Measurements from ENCODE around the gene RAB6D. TPM values are rescaled to one million over a fixed set of nuclear protein-coding genes. Genes with fewer than 3 reads are reported as not detected.
A peak's percentile ranks its signal among the peaks of the same experiment; 100 is the strongest.
"Not testable (repeated sequence)": the region's sequence is repeated elsewhere in the genome, so short reads cannot be mapped to it uniquely, and the experiment has no call there.

Gene RAB6D
- total RNA-seq (2016; rRNA removed; fragmentation: Illumina TruSeq; extraction: Trizol) (not detected in 2 replicates), polyA plus RNA-seq (2011; rRNA removed) (0.01 and 0.03 TPM in 2 replicates), polyA minus RNA-seq (2011; rRNA and poly(A)+ RNA removed; ENCODE audit: low replicate concordance) (not detected in 2 replicates), Bru-seq, nascent RNA (not detected), BruChase-seq, experiment 1, labeled RNA remaining after a 6-hour chase (percentile 16 among the genes with signal in this experiment), BruChase-seq, experiment 2, labeled RNA remaining after a 2-hour chase (not detected)
- total RNA-seq (2016; cell fraction: cytosol; rRNA removed; fragmentation: Illumina TruSeq; extraction: Trizol; ENCODE audit: low read depth) = not detected in 2 replicates
- total RNA-seq (2016; cell fraction: insoluble cytoplasmic fraction; rRNA removed; fragmentation: Illumina TruSeq; extraction: Trizol) = not detected in 2 replicates
- not detected in 2 replicates for total RNA-seq (2016; cell fraction: membrane; rRNA removed; fragmentation: Illumina TruSeq; extraction: Trizol)
- not detected in 2 replicates for total RNA-seq (2016; cell fraction: nucleus; rRNA removed; fragmentation: Illumina TruSeq; extraction: Trizol)
- 0.01 and 0.04 TPM in 2 replicates for polyA plus RNA-seq (2011; cell fraction: cytosol; rRNA removed)
- polyA plus RNA-seq (2011; cell fraction: nucleus; rRNA removed) = not detected in 2 replicates
- 0.16 TPM in 1 of 2 replicates, not detected in the other for polyA plus RNA-seq (2012)
- polyA plus RNA-seq (2016; cell fraction: cytosol; fragmentation: Illumina TruSeq; extraction: Trizol; ENCODE audit: low read depth) = not detected in 2 replicates
- polyA plus RNA-seq (2016; cell fraction: insoluble cytoplasmic fraction; fragmentation: Illumina TruSeq; extraction: Trizol; ENCODE audit: low read depth) = not detected in 2 replicates
- not detected in 2 replicates for polyA plus RNA-seq (2016; cell fraction: membrane; fragmentation: Illumina TruSeq; extraction: Trizol; ENCODE audit: low read depth)
- not detected in 2 replicates for polyA plus RNA-seq (2016; cell fraction: nucleus; fragmentation: Illumina TruSeq; extraction: Trizol; ENCODE audit: insufficient read depth, low read depth)
- polyA minus RNA-seq (2011; cell fraction: cytosol; rRNA and poly(A)+ RNA removed) = not detected in 2 replicates
- polyA minus RNA-seq (2011; cell fraction: nucleus; rRNA and poly(A)+ RNA removed) = not detected in 2 replicates
- long read RNA-seq, experiment 1 = 0 reads
- long read RNA-seq, experiment 2 = 0 reads

DNA sequence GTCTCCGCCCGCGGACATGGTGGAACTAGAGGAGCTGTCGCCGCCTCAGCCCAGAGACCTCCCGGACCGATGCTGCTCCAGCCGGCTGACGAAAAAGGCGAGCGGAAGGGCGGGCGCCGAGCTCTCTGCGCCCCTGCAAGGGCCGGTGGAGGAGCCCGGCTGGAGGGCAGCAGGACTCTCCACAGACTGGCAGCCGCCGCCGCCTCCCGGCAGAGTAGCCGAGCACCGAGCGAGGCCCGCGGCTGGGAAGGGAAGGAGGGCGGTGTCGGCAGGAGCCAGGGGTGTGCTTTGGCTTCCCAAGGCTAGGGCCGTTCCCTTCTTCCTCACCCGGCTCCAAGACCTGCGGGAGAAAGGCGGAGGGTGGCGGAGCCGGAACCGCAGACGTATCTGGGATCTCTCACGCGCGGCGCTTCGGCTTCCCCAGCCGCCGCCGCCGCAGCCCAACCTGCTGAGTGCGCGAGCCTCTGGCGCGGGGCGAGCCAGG lies at the start of gene RAB6D:
RAB6D (minus strand) TSS at position 466 of the 484 bp plus-strand sequence; CDS start at position 18, 448 bp downstream.
- peak within 1 kb of the TSS; percentile 36; the same call in 1 of the 2 replicates for H3K4me2 ChIP-seq (ENCODE audit: low read depth, low read length)
- H3K79me2 ChIP-seq (ENCODE audit: insufficient read depth, low read length); H3K4me1 ChIP-seq (ENCODE audit: insufficient read depth, low read length); FAIRE-seq; CTCF ChIA-PET (ENCODE audit: low intra/inter-chr PET ratio, low total read pairs); DNase-seq (ENCODE audit: low spot score); H2AFZ ChIP-seq (ENCODE audit: low read length); intact Hi-C loops (cut with micrococcal nuclease; ENCODE audit: unreplicated experiment); POLR2A ChIA-PET; BruUV-seq (replicated peaks); H3K27ac ChIP-seq (ENCODE audit: extremely low read length, insufficient read depth, low read length); H3K36me3 ChIP-seq (replicated peaks in 1 of 2; ENCODE audit: control insufficient read depth in 1 of 2, insufficient read depth in 2 of 2, low read length in 2 of 2); H3K9ac ChIP-seq (ENCODE audit: insufficient read depth, low read depth, low read length); H3K9me3 ChIP-seq (ENCODE audit: low read length); in situ Hi-C loops (cut with HindIII; ENCODE audit: extremely low pct_ligation_motif_present, low pct_unique_long_range_greater_than_20kb); H4K20me1 ChIP-seq (ENCODE audit: insufficient read depth, low read length): not testable (repeated sequence)
- H3K4me3 ChIP-seq (replicated peaks in 1 of 3; ENCODE audit: insufficient read depth in 1 of 3, low read depth in 2 of 3, low read length in 3 of 3) = peak within 1 kb of the TSS in 2 of 3 experiments; percentile 16; a peak in 1 of 6 replicates
- 14% methylated on average over 30 of the region's 50 CpGs for WGBS (ENCODE audit: low lambda C conversion rate)
- ATAC-seq = peak; percentile 86
- TF ChIP-seq HNRNPLL (IDR thresholded peaks at IDR 0.05; ENCODE audit: low read depth, low read length, poor library complexity, severe bottlenecking) = peak; percentile 48
- H3K27me3 ChIP-seq (ENCODE audit: control insufficient read depth in 1 of 2, insufficient read depth in 2 of 2, low read length in 2 of 2) = peaks cover 0 to 16% of the 10 kb centered on the region in 2 experiments; a peak in 3 of 5 replicates
